ENCODE measurements around the gene NPC1L1.

NPC1L1 gene

GRCh38 chr7:44538093-44538797 is 2.9 kb downstream of the NPC1L1 start:
- TF ChIP-seq CTCF (IDR thresholded peaks at IDR 0.05; ENCODE audit: control extremely low read depth, extremely low read depth, low read depth, missing control alignments): no peak
- POLR2A ChIA-PET: no interaction called here
- CTCF ChIA-PET: interaction anchor here (1.1 to 8.2 kb wide), 5 partner anchors 7 to 347 kb away, joined by 3 to 53 read pairs (median 5); partner anchors contain the start of gene PURB
- peak; percentile 11 for DNase-seq (ENCODE audit: extremely low spot score)

GRCh38 chr7:44537442-44537841 is 3.7 kb downstream of the NPC1L1 start:
- POLR2A ChIA-PET: no interaction called here
- no peak for TF ChIP-seq CTCF (IDR thresholded peaks at IDR 0.05; ENCODE audit: control extremely low read depth, extremely low read depth, low read depth, missing control alignments)
- CTCF ChIA-PET: interaction anchor here (1.0 to 8.2 kb wide), 4 partner anchors 8 to 348 kb away, joined by 3 to 53 read pairs (median 16); partner anchors contain the start of gene PURB
- DNase-seq (ENCODE audit: extremely low spot score): peak; percentile 4

GRCh38 chr7:44536090-44536489 is 5.0 kb downstream of the NPC1L1 start:
- peak; percentile 8 for DNase-seq (ENCODE audit: extremely low spot score)
- ChIA-PET POLR2A (no interaction called here), CTCF (interaction anchor here (1.5 to 8.2 kb wide), 6 partner anchors 9 to 295 kb away, joined by 4 to 53 read pairs (median 20); no protein-coding TSS in a partner anchor)
- TF ChIP-seq CTCF (IDR thresholded peaks at IDR 0.05; ENCODE audit: control extremely low read depth, extremely low read depth, low read depth, missing control alignments): no peak

- no peak for TF ChIP-seq CTCF (IDR thresholded peaks at IDR 0.05; ENCODE audit: control extremely low read depth, extremely low read depth, low read depth, missing control alignments)
- DNase-seq (ENCODE audit: extremely low spot score): peak; percentile 8
- POLR2A ChIA-PET: no interaction called here
- CTCF ChIA-PET: interaction anchor here (1.0 to 8.2 kb wide), 21 partner anchors 10 to 294 kb away, joined by 3 to 53 read pairs (median 6); no protein-coding TSS in a partner anchor
Observed at GRCh38 chr7:44535348-44536064, 5.6 kb downstream of the NPC1L1 start.

GRCh38 chr7:44534501-44534900 is 6.6 kb downstream of the NPC1L1 start:
- CTCF ChIA-PET: interaction anchor here (1.0 to 8.2 kb wide), 34 partner anchors 10 to 437 kb away, joined by 3 to 53 read pairs (median 4); partner anchors contain the start of gene YKT6
- POLR2A ChIA-PET: no interaction called here
- peak; percentile 44 for TF ChIP-seq CTCF (IDR thresholded peaks at IDR 0.05; ENCODE audit: control extremely low read depth, extremely low read depth, low read depth, missing control alignments)
- peak; percentile 86 for DNase-seq (ENCODE audit: extremely low spot score)

DNA sequence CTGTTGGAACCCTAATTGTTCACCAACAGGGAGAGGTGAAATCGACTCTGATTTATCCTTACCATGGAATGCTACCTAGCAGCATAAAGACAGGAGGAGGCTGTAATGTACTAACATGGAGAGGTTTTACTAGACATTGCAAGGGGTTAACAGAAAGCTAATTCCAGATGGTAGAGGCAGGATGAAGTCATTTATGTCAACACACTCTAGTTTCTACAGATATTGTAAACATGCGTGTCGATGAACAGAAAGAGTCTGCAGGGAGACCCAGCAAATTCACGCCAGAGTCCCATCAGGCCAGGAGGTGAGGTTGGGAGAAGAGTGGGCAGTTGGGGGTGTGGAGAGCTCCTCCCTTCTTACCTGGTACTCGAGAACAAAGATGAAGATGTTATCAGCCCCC is 7.0 kb downstream of the NPC1L1 start:
- DNase-seq (ENCODE audit: extremely low spot score): no peak
- TF ChIP-seq CTCF (IDR thresholded peaks at IDR 0.05; ENCODE audit: control extremely low read depth, extremely low read depth, low read depth, missing control alignments): no peak
- POLR2A ChIA-PET: no interaction called here
- CTCF ChIA-PET: interaction anchor here (1.0 to 8.2 kb wide), 30 partner anchors 10 to 437 kb away, joined by 3 to 53 read pairs (median 4); partner anchors contain the start of gene YKT6

Data from GM10248 (cell line).